Activated CD4-positive, CD25-positive, alpha-beta regulatory T cell (primary cell): Measurements from ENCODE around the gene C8A.

Experiments used
- DNase-seq, 4 experiments: peaks; one replicate each; lab custom pipeline; 2025; lab: John Stamatoyannopoulos, UW

C8A gene

DNA sequence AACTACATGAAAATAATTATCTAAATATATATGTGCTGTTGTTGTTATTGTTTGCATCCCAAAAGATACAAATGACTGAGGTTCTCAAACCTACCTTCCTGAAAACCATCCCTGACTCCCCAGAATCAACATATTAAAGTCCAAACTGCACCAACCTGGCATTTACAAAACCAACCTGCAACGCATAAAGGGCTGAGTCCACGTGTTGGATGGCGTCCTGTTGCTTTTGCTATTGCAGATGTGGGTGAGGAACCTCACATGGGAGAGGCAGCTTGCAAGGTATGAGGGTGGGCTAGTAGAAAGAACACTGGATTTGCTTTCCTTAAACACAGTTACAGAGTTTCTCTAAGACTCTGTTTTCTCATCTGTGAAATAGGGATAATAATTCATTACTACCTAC, 112.8 kb downstream of the C8A start:
- no peak for DNase-seq
